ENCODE data around the gene BIRC2. TPM values are rescaled to one million over a fixed set of nuclear protein-coding genes. Genes with fewer than 3 reads are reported as not detected.
A peak's percentile ranks its signal among the peaks of the same experiment; 100 is the strongest.
"Not testable (repeated sequence)": the region's sequence is repeated elsewhere in the genome, so short reads cannot be mapped to it uniquely, and the experiment has no call there.

Gene BIRC2
- total RNA-seq, 1 experiment from 2014 or later, result 36.1 TPM

DNA sequence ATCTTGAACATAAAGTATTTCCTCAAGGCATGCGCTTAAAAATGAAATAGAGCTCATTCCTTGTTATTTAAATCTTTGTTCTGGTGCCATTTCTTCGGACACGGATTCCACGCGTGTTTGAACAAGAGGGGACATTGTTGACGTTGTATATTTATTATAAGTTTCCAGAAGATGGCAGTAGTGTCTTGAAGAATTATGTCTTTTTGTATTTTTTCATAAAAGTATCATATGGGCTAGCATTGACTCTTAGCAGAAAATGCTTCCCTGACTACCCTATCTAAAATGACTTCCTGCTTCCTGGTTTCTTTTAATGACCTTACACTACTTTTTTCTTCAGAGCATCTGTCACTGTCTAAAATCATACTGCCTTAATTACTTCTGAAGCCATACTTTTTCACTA is 20.4 kb downstream of the BIRC2 start:
- intact Hi-C loops (cut with micrococcal nuclease), result loop anchor here (2.0 kb wide), 3 partner anchors 127 to 299 kb away; no protein-coding TSS in a partner anchor
- H3K4me3 ChIP-seq (ENCODE audit: low read length), result no peak overlapping the region
- TF ChIP-seq CTCF (conservative IDR thresholded peaks at IDR 0.05; ENCODE audit: low read depth, low read length) (peak; percentile 64), EZH2phosphoT487 (IDR thresholded peaks at IDR 0.05; ENCODE audit: borderline replicate concordance, low read length) (no peak), EZH2 (IDR thresholded peaks at IDR 0.05; ENCODE audit: low read length, unreplicated experiment) (no peak)
- no peaks in the 10 kb centered on the region for H3K4me1 ChIP-seq (ENCODE audit: insufficient read depth, low read length)
- no peak overlapping the region for H3K4me2 ChIP-seq (ENCODE audit: low read length)
- no peak overlapping the region for H3K27ac ChIP-seq (ENCODE audit: low read length)
- no peaks in the 10 kb centered on the region for H3K9me2 ChIP-seq (replicated peaks; ENCODE audit: low read length)
- no peak overlapping the region for H3K9ac ChIP-seq (ENCODE audit: low read length)
- peak; percentile 37; the same call in 1 of the 2 replicates for ATAC-seq
- H3F3A ChIP-seq (ENCODE audit: low read length, unreplicated experiment), result no peaks in the 10 kb centered on the region
- H3K36me3 ChIP-seq (ENCODE audit: low read depth, low read length), result peaks cover 26% of the 10 kb centered on the region
- H3K79me2 ChIP-seq (ENCODE audit: low read length), result no peaks in the 10 kb centered on the region
- CTCF ChIA-PET, result interaction anchor here (0.6 to 0.9 kb wide), 5 partner anchors 19 to 1634 kb away, joined by 3 to 5 read pairs (median 3); no protein-coding TSS in a partner anchor
- H2AFZ ChIP-seq (ENCODE audit: low read length), result no peak overlapping the region
- no peaks in the 10 kb centered on the region for H3K9me3 ChIP-seq (ENCODE audit: low read length)
- H3K27me3 ChIP-seq (ENCODE audit: low read length), result no peaks in the 10 kb centered on the region
- no TSS peak for BruUV-seq (replicated peaks)
- peak; percentile 59 for DNase-seq
- POLR2A ChIA-PET (ENCODE audit: unreplicated experiment), result no interaction called here
- H4K20me1 ChIP-seq (ENCODE audit: low read length), result no peaks in the 10 kb centered on the region

- TF ChIP-seq EZH2phosphoT487 (IDR thresholded peaks at IDR 0.05; ENCODE audit: borderline replicate concordance, low read length), result no peak
- no peak for TF ChIP-seq CTCF (conservative IDR thresholded peaks at IDR 0.05; ENCODE audit: low read depth, low read length)
- no peak for TF ChIP-seq EZH2 (IDR thresholded peaks at IDR 0.05; ENCODE audit: low read length, unreplicated experiment)
- H3K4me3 ChIP-seq (ENCODE audit: low read length), result no peak overlapping the region
- no peaks in the 10 kb centered on the region for H3K27me3 ChIP-seq (ENCODE audit: low read length)
- H3K27ac ChIP-seq (ENCODE audit: low read length), result no peak overlapping the region
- POLR2A ChIA-PET (ENCODE audit: unreplicated experiment), result no interaction called here
- intact Hi-C loops (cut with micrococcal nuclease), result no loop called here
- no peaks in the 10 kb centered on the region for H4K20me1 ChIP-seq (ENCODE audit: low read length)
- no peaks in the 10 kb centered on the region for H3K4me1 ChIP-seq (ENCODE audit: insufficient read depth, low read length)
- no peaks in the 10 kb centered on the region for H3K9me2 ChIP-seq (replicated peaks; ENCODE audit: low read length)
- H2AFZ ChIP-seq (ENCODE audit: low read length), result no peak overlapping the region
- peaks cover 22% of the 10 kb centered on the region for H3K36me3 ChIP-seq (ENCODE audit: low read depth, low read length)
- no peak for DNase-seq
- no peaks in the 10 kb centered on the region for H3F3A ChIP-seq (ENCODE audit: low read length, unreplicated experiment)
- no peak overlapping the region for H3K9ac ChIP-seq (ENCODE audit: low read length)
- CTCF ChIA-PET, result interaction anchor here (0.6 kb wide), 1 partner anchor 961 kb away, joined by 3 read pairs; no protein-coding TSS in a partner anchor
- H3K4me2 ChIP-seq (ENCODE audit: low read length), result no peak overlapping the region
- no peak for ATAC-seq
- BruUV-seq (replicated peaks), result no TSS peak
- H3K9me3 ChIP-seq (ENCODE audit: low read length), result no peaks in the 10 kb centered on the region
- no peaks in the 10 kb centered on the region for H3K79me2 ChIP-seq (ENCODE audit: low read length)
Observed at GRCh38 chr11:102368472-102368871, 21.5 kb downstream of the BIRC2 start.

DNA sequence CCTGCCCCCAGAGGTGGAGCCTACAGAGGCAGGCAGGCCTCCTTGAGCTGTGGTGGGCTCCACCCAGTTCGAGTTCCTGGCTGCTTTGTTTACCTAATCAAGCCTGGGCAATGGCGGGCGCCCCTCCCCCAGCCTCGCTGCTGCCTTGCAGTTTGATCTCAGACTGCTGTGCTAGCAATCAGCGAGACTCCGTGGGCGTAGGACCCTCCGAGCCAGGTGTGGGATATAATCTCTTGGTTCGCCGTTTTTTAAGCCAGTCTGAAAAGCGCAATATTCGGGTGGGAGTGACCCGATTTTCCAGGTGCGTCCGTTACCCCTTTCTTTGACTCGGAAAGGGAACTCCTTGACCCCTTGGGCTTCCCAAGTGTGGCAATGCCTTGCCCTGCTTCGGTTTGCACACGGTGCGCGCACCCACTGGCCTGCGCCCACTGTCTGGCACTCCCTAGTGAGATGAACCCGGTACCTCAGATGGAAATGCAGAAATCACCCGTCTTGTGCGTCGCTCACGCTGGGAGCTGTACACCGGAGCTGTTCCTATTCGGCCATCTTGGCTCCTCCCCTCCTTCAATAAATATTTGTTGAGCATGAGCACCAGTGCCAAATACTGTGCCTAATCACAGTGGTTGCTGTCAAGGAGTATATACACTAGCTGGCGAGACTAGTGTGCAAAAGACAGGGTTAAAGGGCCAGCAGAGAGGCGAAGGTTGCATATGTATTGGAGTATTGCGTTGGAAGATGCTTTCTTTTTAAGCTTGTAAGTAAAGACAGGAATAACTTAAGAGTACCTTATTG is 27.8 kb downstream of the BIRC2 start:
- H3K27ac ChIP-seq (ENCODE audit: low read length); H3K9ac ChIP-seq (ENCODE audit: low read length); H3F3A ChIP-seq (ENCODE audit: low read length, unreplicated experiment); H3K27me3 ChIP-seq (ENCODE audit: low read length); POLR2A ChIA-PET (ENCODE audit: unreplicated experiment); DNase-seq; H3K9me2 ChIP-seq (replicated peaks; ENCODE audit: low read length); BruUV-seq (replicated peaks); CTCF ChIA-PET; H3K4me3 ChIP-seq (ENCODE audit: low read length); H4K20me1 ChIP-seq (ENCODE audit: low read length); H3K9me3 ChIP-seq (ENCODE audit: low read length); intact Hi-C loops (cut with micrococcal nuclease); H3K4me1 ChIP-seq (ENCODE audit: insufficient read depth, low read length): not testable (repeated sequence)
- H3K36me3 ChIP-seq (ENCODE audit: low read depth, low read length), result peaks cover 21% of the 10 kb centered on the region; the same call in 1 of the 2 replicates
- H3K4me2 ChIP-seq (ENCODE audit: low read length), result peak overlapping the region; percentile 34; the same call in 1 of the 2 replicates
- ATAC-seq, result peak; percentile 50
- H3K79me2 ChIP-seq (ENCODE audit: low read length), result peaks cover 11% of the 10 kb centered on the region
- H2AFZ ChIP-seq (ENCODE audit: low read length), result peak overlapping the region; percentile 37; the same call in 1 of the 2 replicates
